ENCODE data around the gene SLC16A9.

DNA sequence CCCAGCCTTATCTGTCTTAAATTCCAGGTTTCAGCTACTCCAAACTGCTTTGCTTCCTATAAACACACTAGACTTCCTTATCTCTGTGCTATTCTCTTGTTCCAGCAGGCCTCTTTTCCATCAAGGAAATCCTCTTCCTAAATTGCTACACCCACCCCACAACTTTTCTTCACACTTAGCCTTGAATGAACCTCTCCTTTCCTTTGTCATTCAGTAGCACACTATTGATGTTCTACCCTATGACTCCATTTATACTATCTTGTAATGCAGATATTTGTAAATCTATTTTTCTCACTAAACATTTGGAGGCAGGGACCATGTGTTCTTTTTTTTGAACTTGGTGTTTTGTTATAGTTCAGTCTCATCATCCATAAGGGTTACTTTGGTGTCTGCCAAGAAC lies 3.7 kb downstream of the SLC16A9 start:
- TF ChIP-seq, protein P1, sequence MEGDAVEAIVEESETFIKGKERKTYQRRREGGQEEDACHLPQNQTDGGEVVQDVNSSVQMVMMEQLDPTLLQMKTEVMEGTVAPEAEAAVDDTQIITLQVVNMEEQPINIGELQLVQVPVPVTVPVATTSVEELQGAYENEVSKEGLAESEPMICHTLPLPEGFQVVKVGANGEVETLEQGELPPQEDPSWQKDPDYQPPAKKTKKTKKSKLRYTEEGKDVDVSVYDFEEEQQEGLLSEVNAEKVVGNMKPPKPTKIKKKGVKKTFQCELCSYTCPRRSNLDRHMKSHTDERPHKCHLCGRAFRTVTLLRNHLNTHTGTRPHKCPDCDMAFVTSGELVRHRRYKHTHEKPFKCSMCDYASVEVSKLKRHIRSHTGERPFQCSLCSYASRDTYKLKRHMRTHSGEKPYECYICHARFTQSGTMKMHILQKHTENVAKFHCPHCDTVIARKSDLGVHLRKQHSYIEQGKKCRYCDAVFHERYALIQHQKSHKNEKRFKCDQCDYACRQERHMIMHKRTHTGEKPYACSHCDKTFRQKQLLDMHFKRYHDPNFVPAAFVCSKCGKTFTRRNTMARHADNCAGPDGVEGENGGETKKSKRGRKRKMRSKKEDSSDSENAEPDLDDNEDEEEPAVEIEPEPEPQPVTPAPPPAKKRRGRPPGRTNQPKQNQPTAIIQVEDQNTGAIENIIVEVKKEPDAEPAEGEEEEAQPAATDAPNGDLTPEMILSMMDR (IDR thresholded peaks at IDR 0.05; ENCODE audit: insufficient read depth, low read length, poor library complexity, severe bottlenecking): no peak
- no peak for TF ChIP-seq EZH2phosphoT487 (conservative IDR thresholded peaks at IDR 0.05; ENCODE audit: low read length)

All from SU-DHL-6 (cell line).